ENCODE measurements around the gene SFPQ.
A peak's percentile ranks its signal among the peaks of the same experiment; 100 is the strongest.
"Not testable (repeated sequence)": the region's sequence is repeated elsewhere in the genome, so short reads cannot be mapped to it uniquely, and the experiment has no call there.

Gene SFPQ

DNA sequence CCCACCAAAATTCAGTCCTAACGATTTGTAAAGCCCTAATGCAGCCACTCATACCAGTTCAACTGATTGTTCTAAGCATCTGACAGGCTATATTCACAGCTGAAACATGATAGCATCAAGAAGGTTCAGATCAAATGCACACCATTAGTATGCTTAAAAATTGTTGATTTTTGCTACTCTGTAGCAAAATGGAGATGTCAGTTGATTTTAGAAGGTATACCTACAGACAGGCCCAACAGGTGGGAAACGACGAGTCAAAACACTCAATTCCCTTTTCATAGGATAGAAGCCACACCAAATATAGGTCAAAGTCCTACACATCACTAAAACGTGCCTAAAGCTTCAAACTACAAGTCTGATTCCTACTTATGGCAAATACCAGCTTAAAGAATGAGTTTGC lies 6.7 kb downstream of the SFPQ start:
- no peak for DNase-seq

DNA sequence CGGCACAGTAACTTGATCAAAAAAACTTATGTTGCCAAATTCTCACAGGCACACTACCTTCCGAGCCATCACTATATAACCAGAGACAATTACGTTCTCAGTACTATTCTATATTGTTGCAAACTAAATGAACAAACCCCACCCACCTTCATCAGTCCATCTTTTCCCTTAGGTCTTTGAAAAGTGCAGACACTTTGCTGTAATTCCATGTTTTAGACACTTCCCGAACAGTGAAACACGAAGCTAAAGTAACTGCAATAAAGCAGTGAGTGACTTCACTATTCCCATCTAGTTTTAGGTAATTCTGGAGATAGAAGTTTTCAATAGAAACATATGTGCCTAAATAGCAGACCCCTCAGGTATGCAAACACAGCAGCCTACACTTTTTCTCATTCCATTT lies 7.7 kb downstream of the SFPQ start:
- DNase-seq: no peak

DNA sequence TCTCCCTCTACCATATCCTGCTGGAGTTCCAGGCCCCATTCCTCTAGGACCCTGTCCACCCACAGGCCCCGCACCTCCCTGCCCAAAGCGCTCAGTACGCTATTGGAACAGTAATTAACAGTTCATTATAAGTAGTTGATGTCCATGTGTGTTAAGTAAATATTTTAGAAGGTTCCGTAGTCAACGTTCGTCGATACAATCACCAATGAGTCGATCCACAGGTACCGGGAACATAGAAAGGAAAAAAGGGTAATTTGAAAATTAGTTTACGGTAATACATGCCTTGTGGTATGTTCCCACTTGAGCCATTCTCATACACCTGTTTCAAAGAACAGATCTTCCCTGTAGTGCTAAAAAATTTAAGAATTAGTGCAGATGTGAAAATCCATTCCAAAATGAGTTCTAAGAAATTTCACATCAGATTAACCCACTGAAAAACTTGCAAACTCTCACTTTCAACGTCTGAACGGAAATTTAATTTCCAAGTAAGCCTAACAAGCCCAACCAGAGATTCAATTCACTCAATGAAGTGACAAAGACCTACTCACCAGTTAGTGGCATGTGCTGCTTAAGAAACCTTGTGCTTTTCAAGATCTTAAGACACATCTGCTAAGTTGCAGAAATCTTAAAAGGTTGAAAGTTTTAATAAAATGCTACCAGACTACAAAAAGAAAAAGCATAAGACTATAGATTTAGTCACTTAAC lies 8.3 kb downstream of the SFPQ start:
- no peak for DNase-seq

DNA sequence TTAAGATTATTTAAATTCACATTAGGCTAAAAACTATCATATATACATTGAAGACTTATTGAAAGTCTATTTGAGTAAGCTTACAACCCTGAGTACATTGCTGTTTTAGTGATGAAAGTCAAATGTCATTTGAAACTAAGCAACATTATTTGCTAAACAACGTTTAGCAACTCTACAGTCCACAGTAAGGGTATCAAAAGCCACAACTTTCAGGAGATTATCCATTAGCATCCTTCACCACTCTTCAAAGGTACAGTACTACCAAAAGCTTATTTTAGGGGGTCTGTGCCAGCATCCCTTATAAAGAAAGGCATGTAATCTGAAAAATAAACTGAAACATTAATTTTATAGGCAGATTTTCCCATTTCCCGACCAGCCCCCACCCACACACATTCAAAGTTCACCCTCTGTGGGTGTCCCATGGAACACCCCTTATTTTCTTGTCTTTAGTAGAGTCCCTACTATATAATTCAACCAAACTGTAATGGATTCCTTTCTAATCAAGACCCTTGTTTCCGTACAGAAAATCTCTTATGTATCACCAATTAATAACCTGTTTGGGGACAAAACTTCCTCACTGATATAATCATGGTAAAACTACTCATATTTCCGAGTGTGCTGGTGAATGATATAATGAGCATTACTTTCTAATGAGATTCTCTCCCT lies 11.0 kb downstream of the SFPQ start:
- DNase-seq: no peak

DNA sequence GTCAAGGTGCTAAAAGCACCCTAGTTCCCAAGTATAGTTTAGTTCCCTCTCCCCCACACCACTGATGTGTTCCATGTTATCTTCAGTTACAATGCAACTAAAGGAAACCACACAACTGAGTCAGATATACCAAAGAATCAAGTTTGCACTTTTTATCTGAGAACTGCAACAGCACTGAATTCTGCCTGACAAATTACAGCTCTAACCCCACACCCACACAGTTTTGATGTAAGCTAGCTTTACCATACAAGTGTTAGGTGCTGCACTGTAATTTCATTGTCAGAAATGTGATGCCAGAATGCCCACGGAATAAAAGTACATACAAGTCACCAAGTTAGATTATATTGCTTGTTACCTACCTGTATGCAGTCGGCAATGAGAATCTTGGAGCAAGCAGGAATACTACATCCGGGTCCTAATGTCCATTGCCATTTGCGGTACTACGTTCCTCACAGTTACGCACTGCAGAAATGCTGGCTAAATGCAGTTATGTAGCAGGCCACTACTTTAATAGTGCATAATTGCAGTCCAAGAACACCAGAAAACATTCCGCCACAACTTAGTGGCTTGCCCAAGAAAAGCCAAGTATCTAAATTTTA lies 12.1 kb downstream of the SFPQ start:
- DNase-seq: no peak

DNA sequence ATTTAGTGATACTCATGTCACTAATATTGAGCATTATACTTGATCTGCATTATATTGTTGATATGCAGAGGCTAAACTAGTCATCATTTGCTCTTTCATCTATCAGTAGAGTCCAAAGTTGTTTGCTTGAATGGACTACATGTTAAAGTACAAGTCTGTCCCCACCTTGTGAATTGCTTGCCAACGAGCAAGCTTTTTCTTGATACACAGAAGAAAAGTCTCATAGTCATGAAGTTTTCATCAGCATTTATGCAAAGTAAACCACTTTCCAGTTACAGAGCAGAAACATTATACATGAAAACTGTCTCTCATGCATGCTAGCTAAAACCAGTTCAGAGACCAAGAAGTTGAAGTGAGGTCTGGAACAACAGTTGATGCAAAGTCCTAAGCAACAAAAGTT lies 13.0 kb downstream of the SFPQ start:
- no peak for DNase-seq

DNA sequence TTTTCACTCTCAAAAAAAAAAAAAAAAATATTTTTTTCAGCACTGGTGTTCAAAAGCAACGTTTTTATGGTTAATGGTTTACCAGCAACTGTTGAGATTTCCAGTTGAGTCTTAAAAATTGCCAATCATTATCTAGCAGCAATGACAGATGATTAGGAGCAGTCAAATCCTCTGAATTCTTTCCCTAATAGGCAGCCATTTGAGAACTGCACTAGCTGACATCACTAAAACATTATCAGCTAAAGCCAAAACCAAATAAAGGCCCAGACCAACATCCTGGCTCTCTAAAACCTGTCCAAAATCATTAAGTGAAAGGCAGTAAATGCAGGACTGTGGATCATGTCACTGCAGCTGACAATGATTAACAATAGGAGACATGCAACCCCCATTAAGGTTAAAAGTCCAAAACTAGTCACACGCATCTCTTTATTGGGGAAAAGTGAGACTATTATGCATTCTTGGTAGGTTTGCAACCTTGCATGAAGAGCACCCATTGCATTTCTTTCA lies 14.0 kb downstream of the SFPQ start:
- DNase-seq: no peak

DNA sequence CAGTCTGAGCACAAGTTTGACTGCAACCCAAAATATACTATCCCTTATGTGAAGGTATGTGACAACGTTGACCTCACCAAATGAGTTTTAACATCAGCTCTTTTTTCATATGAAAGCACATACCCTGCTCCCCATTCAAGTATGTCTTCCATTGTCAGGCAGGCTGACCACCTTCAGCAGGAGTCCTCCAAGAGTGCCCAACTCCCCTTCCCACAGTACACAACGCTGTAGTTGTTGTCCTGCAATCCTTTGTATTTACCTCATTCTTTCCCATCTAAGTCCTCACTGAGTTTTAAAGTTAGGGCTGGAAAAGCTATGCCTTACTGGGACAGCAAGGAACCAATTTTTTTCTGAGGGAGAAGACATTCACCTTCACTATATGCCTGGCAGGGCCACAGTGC lies 14.7 kb downstream of the SFPQ start:
- DNase-seq: no peak

DNA sequence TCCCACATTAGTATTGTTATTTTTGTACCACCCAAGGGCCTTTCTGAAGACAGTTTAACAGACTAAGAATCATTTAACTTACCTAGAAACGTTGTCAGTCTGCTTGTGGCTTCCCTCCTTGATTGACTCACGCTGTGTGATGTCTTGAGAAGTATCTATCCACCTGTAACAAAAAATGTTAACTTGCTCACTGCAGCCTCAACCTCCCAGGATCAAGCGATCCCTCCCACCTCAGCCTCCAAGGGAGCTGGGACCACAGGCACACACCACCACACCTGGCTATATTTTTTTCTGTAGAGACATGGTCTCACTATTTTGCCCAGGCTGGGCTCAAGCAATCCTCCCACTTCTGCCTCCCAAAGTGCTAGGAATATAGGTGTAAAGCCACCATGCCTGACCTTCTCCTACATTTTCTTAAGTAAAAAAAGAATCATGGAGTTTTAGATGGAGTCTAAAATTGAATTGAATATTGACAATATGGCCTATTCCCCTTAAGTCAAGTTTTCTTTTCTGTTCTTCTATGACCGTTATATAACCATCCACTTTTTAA lies 15.6 kb downstream of the SFPQ start:
- no peak for DNase-seq

DNA sequence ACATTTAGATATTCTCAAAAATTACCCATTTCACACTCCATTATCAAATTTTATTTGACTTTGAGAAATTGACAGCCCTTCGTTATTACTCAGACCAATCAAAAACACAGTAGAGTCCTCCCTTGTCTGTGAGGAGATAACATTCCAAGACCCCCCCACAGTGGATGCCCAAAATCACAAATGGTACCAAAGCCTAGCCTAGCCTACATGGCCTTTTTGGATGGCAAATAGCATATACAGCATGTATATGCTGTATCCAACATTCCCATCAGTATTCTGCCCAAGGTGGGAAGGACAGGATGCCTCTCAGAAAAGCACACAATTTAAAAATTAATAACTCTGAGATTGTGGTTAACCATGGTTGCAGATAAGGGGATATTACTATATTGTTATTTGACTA lies 17.3 kb downstream of the SFPQ start:
- no peak for DNase-seq

DNA sequence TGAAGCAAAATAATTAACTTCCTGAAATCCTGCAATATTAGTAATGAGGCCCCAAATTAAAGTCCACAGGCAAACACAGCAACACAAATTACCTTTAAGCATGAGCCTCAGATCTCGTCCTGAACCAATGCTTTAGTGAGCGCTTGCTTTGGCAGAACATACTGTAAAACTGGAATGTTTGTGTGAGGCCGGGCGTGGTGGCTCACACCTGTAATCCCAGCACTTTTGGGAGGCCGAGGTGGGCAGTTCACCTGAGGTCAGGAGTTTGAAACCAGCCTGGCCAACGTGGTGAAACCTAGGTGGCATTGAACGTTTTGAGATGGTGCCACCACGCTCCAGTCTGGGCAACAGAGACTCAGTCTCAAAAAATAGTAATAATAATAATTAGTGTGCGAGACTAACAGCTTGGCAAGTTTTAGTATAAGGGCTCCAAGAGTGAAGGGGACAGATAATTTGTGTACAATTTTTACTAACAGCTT lies 17.8 kb downstream of the SFPQ start:
- no peak for DNase-seq

DNA sequence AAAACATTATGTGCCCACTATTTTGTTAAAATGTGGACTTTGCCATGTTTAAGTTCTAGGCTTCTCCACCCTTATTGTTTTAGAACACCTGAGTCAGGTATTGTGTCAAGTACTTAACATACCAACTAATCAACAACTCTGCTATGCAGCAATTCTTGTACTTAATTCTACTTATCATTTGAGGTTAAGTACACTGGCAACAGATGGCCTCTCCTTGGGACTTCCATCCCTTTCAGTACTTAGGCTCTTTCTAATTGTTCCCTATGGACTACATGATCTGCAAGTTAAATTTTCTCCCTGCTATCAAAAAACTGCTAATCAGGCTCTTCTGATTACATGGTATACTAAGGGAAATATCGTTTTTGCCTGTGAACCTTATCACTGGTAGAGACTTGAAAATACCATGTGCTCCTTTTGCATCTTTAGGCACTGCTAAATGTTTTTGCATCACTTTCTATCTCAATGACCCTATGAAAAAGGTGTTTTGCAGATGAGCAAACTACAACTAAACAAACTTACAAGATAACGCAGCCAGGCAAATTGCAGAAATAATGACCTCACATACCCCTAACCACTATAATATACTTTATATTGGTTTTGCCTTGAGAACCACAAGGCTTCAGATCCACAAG lies 18.9 kb downstream of the SFPQ start:
- DNase-seq: no peak

DNA sequence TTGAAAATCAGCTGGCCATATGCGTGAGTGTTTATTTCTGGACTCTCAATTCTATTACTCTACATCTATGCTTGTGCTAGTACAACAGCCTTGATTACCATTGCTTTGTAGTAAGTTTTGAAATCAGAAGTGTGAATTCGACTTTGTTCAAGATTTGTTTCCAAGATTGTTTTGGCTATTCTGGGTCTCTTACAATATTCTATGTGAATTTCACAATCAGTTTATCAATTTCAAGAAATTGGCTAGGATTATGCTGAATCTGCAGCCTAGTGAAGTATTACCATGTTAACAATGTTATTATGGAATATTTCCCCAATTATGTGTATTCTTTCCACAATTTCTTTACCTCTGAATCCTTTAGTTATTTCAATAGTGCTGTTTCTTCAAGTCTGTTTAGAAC lies 19.5 kb downstream of the SFPQ start:
- no peak for DNase-seq

DNA sequence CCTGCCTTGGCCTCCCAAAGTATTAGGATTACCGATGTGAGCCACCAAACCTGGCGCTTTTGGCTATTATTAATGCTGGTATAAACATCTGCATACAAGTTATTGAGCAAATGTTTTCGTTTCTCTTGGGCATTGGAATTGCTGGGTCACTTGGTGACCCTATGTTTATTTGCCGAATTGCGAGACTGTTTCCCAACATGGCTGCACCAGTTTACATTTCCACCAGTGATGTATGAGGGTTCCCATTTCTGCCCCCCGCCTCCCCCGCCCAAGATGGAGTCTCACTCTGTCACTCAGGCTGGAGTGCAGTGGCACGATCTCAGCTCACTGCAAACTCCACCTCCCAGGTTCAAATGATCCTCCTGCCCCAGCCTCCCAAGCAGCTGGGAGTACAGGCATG lies 20.9 kb downstream of the SFPQ start:
- no peak for DNase-seq

DNA sequence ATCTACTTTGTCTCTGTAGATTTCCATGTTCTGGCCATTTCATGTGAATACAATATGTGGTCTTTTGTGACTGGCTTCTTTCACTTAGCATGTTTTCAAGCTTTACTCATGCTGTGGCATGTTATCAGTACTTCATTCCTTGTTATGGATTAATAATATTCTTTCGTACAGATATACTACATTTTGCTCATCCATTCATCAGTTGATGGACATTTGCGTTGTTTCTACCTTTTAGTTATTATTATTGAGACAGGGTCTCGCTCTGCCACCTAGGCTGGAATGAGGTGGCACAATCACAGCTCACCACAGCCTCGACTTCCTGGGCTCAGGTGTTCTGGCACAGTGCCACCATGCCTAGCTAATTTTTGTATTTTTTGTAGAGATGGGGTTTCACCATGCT lies 21.4 kb downstream of the SFPQ start:
- DNase-seq: no peak

DNA sequence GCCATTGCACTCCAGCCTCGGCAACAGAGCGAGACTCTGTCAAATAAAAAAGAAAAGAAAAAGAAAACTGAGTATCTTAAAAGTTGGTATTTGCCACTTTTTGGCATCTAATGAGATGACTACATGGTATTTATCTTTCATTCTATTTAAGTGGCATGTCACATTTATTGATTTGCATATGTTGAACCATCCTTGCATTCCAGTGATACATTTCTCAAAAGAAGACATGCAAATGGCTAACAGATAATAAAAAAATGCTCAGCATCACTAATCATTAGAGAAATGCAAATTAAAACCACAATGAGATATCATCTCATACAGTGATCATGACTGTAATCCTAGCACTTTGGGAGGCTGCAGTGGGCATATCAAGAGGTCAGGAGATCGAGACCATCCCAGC lies 28.1 kb downstream of the SFPQ start:
- no peak for DNase-seq

DNA sequence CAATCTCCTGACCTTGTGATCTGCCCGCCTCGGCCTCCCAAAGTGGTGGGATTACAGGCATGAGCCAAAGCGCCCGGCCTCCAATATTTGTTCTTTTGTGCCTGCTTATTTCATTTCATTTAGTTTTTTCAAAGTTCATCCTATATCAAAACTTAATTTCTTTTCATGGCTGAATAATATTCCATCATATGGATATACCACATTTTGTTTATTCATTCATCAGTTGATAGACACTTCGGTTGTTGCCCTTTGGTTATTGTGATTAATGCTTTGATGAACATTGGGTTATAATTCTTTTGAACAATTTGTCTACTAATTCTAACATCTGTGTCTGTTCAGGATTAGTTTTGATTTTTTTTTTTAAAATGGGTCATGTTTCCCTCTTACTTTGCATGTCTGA lies 41.7 kb downstream of the SFPQ start:
- DNase-seq: no peak

DNA sequence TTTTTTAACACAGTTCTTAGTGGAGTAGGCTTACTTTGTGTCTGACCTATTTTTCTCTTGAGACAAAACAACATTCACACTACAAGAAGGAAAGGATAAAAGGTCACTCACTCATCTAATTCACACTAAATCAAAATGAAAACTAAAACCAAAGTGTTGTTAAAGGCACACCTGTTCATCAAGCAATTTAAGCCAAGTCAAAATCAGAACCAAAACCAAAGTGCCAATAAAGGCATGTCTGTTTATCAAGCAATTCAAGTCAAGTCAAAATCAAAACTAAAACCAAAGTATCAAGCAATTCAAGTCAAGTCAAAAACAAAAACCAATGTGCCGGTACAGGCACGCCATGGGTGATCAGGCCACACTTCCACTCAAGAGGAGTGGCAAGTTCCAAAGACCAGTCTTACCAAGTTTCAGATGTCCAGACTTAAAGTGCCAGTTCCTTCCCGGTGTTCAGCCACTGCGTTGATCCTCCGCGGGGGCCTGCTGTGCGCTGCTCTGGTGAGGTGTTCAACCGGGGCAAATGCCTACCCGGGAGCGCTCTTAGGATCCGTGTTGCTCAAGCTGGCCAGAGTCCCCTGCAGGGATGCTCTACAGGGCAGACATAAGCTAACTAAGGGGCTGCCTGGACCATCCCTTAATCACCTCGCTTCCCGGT lies 46.9 kb downstream of the SFPQ start:
- DNase-seq: peak; percentile 5

DNA sequence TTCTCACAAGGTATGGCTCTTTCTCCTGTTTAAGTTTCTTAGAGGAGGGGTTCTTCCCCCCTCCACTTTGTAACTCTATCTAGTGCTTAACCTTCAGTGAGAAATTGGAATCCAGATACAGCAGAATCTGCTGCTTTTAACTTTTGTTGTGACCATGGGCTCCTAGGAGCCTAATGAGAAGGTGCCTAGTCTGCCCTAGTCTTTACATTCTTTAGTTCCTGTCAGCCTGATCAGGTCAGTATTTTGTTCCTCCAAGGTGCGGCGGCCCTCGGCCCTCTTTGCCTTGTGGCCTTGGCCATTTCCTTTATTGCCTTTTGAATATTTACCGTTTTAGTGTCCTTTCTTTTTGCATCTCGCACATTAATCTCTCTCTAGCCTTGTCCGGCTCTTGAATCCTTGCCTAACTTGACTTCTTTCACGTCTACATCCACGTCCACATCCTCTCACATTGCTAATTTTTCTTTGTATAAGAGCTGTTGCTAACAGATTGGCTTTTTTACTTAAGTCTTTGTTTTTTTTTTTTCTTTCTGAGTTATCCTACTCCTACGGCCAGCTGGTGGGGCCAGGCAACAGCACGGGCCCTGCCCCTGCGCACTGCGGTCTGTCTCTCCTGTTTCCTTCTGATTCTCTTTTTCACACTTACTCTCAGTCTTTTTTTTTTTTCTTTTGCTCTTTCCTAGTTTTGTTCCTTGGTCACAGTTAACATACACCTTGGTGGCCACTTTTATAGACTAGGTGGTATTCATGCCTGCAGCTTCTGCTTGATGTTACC lies 49.0 kb downstream of the SFPQ start:
- no peak for DNase-seq

DNA sequence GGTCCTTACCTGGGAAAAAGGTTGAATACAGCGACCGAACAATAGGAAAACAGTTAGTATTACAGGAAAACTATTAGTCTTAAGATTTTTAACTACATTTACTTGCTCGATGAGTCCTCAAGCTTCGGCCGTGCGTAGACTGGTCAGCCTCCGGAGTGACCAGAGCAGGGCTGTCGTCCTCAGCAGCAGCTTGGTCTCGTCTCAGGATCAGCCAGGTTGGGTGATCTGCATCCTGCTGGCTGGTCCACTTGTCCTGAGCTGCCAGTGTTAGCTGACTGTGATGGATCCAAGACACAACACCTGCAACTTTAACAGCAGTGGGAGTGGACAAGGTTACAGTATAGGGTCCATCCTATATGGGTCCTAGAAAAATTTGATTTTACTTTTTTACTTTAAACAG lies 50.2 kb downstream of the SFPQ start:
- not testable (repeated sequence) for DNase-seq

DNA sequence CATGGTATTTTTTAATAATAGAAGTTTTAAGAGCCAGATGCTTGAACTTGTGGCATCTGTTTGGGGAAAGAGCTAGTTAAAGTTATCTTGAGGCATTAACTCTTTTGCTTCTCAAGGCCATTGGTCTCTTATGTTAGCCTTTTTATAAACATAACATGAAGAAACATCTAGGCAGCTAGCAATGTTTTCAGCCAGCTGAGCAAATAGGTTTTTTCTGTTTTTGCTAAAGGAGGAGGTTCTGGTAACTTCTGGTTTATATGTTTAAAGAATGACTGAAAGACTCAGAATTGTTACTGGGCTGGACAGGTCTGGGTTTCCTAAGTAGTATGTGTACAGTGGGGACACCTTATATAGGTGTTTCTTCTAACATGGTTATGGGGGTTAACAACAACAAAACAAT lies 50.7 kb downstream of the SFPQ start:
- DNase-seq: not testable (repeated sequence)

DNA sequence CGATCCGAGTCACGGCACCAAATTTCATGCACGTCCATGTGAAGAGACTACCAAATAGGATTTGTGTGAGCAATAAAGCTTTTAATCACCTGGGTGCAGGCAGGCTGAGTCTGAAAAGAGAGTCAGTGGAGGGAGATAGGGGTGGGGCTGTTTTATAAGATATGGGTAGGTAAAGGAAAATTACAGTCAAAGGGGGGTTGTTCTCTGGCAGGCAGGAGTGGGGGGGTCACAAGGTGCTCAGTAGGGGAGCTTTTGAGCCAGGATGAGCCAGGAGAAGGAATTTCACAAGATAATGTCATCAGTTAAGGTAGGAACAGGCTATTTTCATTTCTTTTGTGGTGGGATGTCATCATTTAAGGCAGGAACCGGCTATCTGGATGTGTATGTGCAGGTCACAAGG lies 55.4 kb downstream of the SFPQ start:
- not testable (repeated sequence) for DNase-seq
